Skeletal muscle tissue (tissue), 4 donors: ENCODE data around the gene ADAMTS12. TPM values are rescaled to one million over a fixed set of nuclear protein-coding genes. Genes with fewer than 3 reads are reported as not detected.

Experiments used
- H3K27ac ChIP-seq: one replicate; pipeline ENCODE4 v1.7.0; 2013; ENCODE audit warnings: mild to moderate bottlenecking, low read depth, low read length, inconsistent platforms
- H3K27me3 ChIP-seq, 3 donors: one replicate each; pipeline ENCODE4 v1.7.0; 2013; ENCODE audit warnings: low read length in 3 of 3; ENCODE audit not compliant: control insufficient read depth in 3 of 3, insufficient read depth in 3 of 3
- H3K36me3 ChIP-seq, 3 donors: one replicate each; pipeline ENCODE4 v1.7.0; 2013; ENCODE audit warnings: low read length in 3 of 3; ENCODE audit not compliant: control insufficient read depth in 3 of 3, insufficient read depth in 3 of 3
- H3K4me1 ChIP-seq, 3 donors: one replicate each; pipeline ENCODE4 v1.7.0; 2013; ENCODE audit warnings: low read length in 3 of 3, mild to moderate bottlenecking in 3 of 3; ENCODE audit not compliant: control insufficient read depth in 3 of 3, insufficient read depth in 3 of 3
- H3K4me3 ChIP-seq, 3 donors: one replicate each; pipeline ENCODE4 v1.7.0; 2013; ENCODE audit warnings: low read length in 3 of 3
- H3K9ac ChIP-seq, 3 donors: one replicate each; pipeline ENCODE4 v1.7.0; 2013; ENCODE audit warnings: low read length in 3 of 3, mild to moderate bottlenecking in 3 of 3, moderate library complexity in 2 of 3, low read depth in 1 of 3
- H3K9me3 ChIP-seq, 3 donors: one replicate each; pipeline ENCODE4 v1.7.0; 2013; ENCODE audit warnings: low read length in 3 of 3; ENCODE audit not compliant: control insufficient read depth in 3 of 3
- total RNA-seq: library from RNA; depleted of rRNA; stranded (reverse); fragments of >200 nt; gene quantifications from one replicate; pipeline ENCODE4 v1.2.3, GENCODE V29; 2014
- donor health status: Osteomylitis.

Gene ADAMTS12
- total RNA-seq, 1 donor from 2014 or later: 19.3 TPM

GRCh38 chr5:33936381-33937016, 44.7 kb upstream of the ADAMTS12 start, which contains the start of gene RXFP3:
TSS of gene RXFP3 (plus strand) at chr5:33936386. CDS start at chr5:33936741, 355 bp downstream.
- Histone ChIP-seq H3K4me1 (peaks cover 11 to 18% (median 13%) of the 10 kb centered on the region in 3 donors), H3K36me3 (no peaks in the 10 kb centered on the region), H3K9ac (peak within 1 kb of the TSS in 1 of 3 donors; percentile 23), H3K9me3 (no peaks in the 10 kb centered on the region), H3K27ac (no peak within 1 kb of the TSS), H3K4me3 (peak within 1 kb of the TSS; percentile 52 to 62 (median 57)), H3K27me3 (peaks cover 35 to 49% (median 39%) of the 10 kb centered on the region in 3 donors)

GRCh38 chr5:33936004-33936380, 44.2 kb upstream of the ADAMTS12 start:
- Histone ChIP-seq H3K27ac (no peak overlapping the region), H3K9me3 (no peaks in the 10 kb centered on the region), H3K4me1 (peaks cover 11 to 18% (median 13%) of the 10 kb centered on the region in 3 donors), H3K4me3 (peak overlapping the region; percentile 52 to 62 (median 57)), H3K9ac (peak overlapping the region in 1 of 3 donors; percentile 23), H3K27me3 (peaks cover 35 to 46% (median 39%) of the 10 kb centered on the region in 3 donors), H3K36me3 (no peaks in the 10 kb centered on the region)

GRCh38 chr5:33934176-33934575, 42.4 kb upstream of the ADAMTS12 start:
- H3K4me3 ChIP-seq: no peak overlapping the region
- H3K9ac ChIP-seq: no peak overlapping the region
- H3K27me3 ChIP-seq: peaks cover 33 to 36% (median 34%) of the 10 kb centered on the region in 3 donors
- no peaks in the 10 kb centered on the region for H3K36me3 ChIP-seq
- H3K27ac ChIP-seq: no peak overlapping the region
- peaks cover 11 to 18% (median 13%) of the 10 kb centered on the region in 3 donors for H3K4me1 ChIP-seq
- H3K9me3 ChIP-seq: no peaks in the 10 kb centered on the region

- H3K9ac ChIP-seq: no peak overlapping the region
- H3K27me3 ChIP-seq: peaks cover 30 to 33% (median 32%) of the 10 kb centered on the region in 3 donors
These were observed 42.0 kb upstream of the ADAMTS12 start for GRCh38 chr5:33933723-33934169.

GRCh38 chr5:33931136-33931535, 39.3 kb upstream of the ADAMTS12 start:
- peaks cover 4 to 7% (median 6%) of the 10 kb centered on the region in 3 donors for H3K27me3 ChIP-seq
- no peak overlapping the region for H3K27ac ChIP-seq
- H3K9me3 ChIP-seq: no peaks in the 10 kb centered on the region
- no peaks in the 10 kb centered on the region for H3K36me3 ChIP-seq
- H3K9ac ChIP-seq: no peak overlapping the region
- peaks cover 2 to 6% (median 3%) of the 10 kb centered on the region in 3 donors for H3K4me1 ChIP-seq
- no peak overlapping the region for H3K4me3 ChIP-seq

More at GRCh38 chr5:33933723-33934169, 42.0 kb upstream of the ADAMTS12 start:
- Histone ChIP-seq H3K4me1 (peaks cover 11 to 18% (median 13%) of the 10 kb centered on the region in 3 donors), H3K9me3 (no peaks in the 10 kb centered on the region), H3K4me3 (no peak overlapping the region), H3K27ac (no peak overlapping the region), H3K36me3 (no peaks in the 10 kb centered on the region)

GRCh38 chr5:33929925-33930690, 38.3 kb upstream of the ADAMTS12 start:
- no peaks in the 10 kb centered on the region for H3K9me3 ChIP-seq
- no peak overlapping the region for H3K27ac ChIP-seq
- no peak overlapping the region for H3K4me3 ChIP-seq
- H3K9ac ChIP-seq: no peak overlapping the region
- H3K36me3 ChIP-seq: no peaks in the 10 kb centered on the region
- no peaks in the 10 kb centered on the region for H3K4me1 ChIP-seq
- H3K27me3 ChIP-seq: peaks cover 0 to 2% (median 1%) of the 10 kb centered on the region in 3 donors

- no peaks in the 10 kb centered on the region for H3K4me1 ChIP-seq
- no peak overlapping the region for H3K27ac ChIP-seq
- H3K36me3 ChIP-seq: no peaks in the 10 kb centered on the region
- no peaks in the 10 kb centered on the region for H3K27me3 ChIP-seq
- no peaks in the 10 kb centered on the region for H3K9me3 ChIP-seq
- H3K9ac ChIP-seq: no peak overlapping the region
- no peak overlapping the region for H3K4me3 ChIP-seq
These were observed 36.5 kb upstream of the ADAMTS12 start for GRCh38 chr5:33928283-33928682.

GRCh38 chr5:33927685-33928084, 35.9 kb upstream of the ADAMTS12 start:
- H3K27me3 ChIP-seq: no peaks in the 10 kb centered on the region
- no peak overlapping the region for H3K27ac ChIP-seq
- no peak overlapping the region for H3K4me3 ChIP-seq
- H3K9me3 ChIP-seq: no peaks in the 10 kb centered on the region
- H3K36me3 ChIP-seq: no peaks in the 10 kb centered on the region
- no peak overlapping the region for H3K9ac ChIP-seq
- no peaks in the 10 kb centered on the region for H3K4me1 ChIP-seq

GRCh38 chr5:33925278-33925677, 33.5 kb upstream of the ADAMTS12 start:
- no peak overlapping the region for H3K27ac ChIP-seq
- H3K27me3 ChIP-seq: peaks cover 0 to 2% (median 0%) of the 10 kb centered on the region in 3 donors
- no peak overlapping the region for H3K9ac ChIP-seq
- H3K4me1 ChIP-seq: no peaks in the 10 kb centered on the region
- H3K9me3 ChIP-seq: no peaks in the 10 kb centered on the region
- H3K4me3 ChIP-seq: no peak overlapping the region
- H3K36me3 ChIP-seq: no peaks in the 10 kb centered on the region

GRCh38 chr5:33921002-33921401, 29.2 kb upstream of the ADAMTS12 start:
- H3K27me3 ChIP-seq: peaks cover 0 to 2% (median 0%) of the 10 kb centered on the region in 3 donors
- H3K36me3 ChIP-seq: no peaks in the 10 kb centered on the region
- no peak overlapping the region for H3K9ac ChIP-seq
- H3K27ac ChIP-seq: no peak overlapping the region
- H3K9me3 ChIP-seq: no peaks in the 10 kb centered on the region
- no peaks in the 10 kb centered on the region for H3K4me1 ChIP-seq
- no peak overlapping the region for H3K4me3 ChIP-seq
